ENCODE measurements around the gene EPHA1. TPM values are rescaled to one million over a fixed set of nuclear protein-coding genes. Genes with fewer than 3 reads are reported as not detected.
"Not testable (repeated sequence)": the region's sequence is repeated elsewhere in the genome, so short reads cannot be mapped to it uniquely, and the experiment has no call there.

The EPHA1 gene
- total RNA-seq, 1 experiment from 2014 or later, result not detected

DNA sequence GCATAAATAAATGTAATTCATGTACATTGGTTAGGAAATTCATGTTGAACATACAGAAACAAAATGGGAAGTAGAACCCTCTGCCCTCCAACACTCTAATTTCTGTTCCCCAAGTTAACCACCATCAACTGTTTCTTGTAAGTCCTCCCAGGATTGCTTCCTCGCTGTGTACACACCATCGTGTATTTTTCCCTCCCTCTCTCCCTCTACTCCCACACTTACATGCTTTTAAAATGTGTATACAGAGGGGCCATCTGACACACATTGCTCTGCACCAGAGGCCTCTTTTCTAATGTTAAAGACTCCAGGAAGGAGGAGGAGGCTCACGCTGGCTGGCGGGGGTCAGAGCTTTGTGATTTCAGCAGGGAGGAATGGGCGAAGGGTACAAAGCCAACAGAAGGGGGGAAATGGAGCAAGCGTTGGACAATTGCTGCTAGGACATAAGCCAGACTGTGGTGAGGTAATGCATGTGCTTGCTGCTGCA is 1.9 kb upstream of the EPHA1 start:
- no peak for DNase-seq (ENCODE audit: low read depth)
- in situ Hi-C loops (cut with HindIII; ENCODE audit: low pct_unique_long_range_greater_than_20kb, low sequenced_read_pairs), result no loop called here

DNA sequence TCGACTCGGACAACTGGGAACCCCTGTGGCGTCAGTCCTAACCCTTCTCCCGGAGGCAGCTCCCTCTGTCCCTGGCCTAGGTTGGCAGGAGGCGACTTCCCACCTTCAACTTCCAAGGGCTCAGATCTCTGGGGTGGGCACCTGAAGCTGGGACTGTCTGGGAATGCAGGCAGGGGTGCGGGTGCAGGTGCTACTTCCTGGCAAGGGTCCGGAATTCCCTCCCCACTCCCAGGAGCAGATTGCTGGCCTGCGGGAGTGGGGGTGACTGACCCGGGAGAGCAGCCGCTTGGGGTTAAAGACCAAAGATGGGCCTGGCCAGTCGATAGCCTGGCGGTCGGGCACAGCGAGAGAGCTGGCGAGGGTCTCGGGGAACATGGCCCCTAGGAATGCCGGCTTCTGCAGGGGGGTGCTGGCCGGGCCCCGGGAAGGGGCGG is 387 bp downstream of the EPHA1 start:
- DNase-seq (ENCODE audit: low read depth), result no peak
- in situ Hi-C loops (cut with HindIII; ENCODE audit: low pct_unique_long_range_greater_than_20kb, low sequenced_read_pairs), result no loop called here

DNA sequence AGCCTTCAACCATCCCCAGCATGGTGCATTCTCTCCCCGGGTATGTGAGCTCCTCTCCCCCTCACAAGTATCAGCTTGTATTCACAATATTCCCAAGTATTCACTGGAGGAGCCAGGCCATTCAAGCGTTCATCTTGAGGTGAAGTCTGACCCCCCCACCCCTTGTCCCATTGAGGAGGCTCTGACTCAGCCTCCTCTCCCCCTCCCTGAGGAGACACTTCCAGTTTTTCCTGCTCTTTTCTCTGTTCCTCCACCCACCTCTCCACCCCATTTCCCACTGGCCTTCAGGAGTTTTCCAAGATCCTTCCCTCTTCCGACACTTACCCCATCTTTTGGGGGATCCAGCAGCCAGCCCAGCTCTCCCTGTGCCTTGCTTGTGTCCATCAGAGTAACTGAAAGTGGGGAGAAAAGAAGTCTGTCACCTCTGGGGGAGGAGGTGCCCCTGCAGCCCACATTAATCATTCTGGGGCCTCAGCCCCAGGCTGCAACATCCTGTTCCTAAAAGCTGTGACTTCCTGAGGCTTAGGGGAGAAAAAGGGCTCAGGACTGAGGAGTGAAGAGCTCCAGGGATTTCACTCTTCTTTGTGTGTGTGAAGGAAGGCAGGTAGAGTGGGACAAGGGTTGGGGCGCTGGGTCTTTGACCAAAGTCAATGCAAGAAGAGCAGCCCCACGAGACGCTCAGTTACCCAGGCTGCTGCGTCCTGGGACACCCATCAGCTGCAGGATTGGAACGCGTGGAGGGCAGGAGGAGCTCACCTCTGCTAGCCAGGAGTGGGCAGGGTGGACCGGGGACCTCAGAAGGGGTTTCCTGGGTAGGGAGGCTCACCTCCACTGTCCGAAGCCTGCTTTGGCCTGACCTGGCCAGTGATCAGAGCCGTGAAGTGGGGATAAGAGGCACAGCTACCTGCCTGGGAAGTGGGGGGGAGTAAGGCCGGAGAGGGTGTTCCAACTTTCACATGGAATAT is 1.1 kb downstream of the EPHA1 start:
- in situ Hi-C loops (cut with HindIII; ENCODE audit: low pct_unique_long_range_greater_than_20kb, low sequenced_read_pairs), result no loop called here

DNA sequence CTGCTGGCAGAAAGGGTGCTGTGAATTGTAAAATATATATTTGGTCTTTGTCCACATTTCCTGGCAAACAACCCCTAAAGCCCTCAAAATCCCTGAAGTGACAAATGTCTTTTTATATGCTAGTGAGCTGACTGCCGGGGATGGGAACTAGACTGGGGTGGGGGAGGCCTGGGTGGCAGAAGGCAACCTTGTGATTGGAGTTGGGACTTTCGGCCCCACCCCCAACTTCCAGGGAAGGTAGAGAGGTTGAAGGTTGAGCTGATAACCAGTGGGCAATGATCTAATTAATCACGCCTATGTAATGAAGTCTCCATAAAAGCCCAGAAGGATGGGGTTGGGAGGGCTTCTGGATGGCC is 2.7 kb downstream of the EPHA1 start:
- DNase-seq (ENCODE audit: low read depth), result no peak
- in situ Hi-C loops (cut with HindIII; ENCODE audit: low pct_unique_long_range_greater_than_20kb, low sequenced_read_pairs), result no loop called here

More for the DNA sequence above, 1.1 kb downstream of the EPHA1 start:
- no peak for DNase-seq (ENCODE audit: low read depth)

DNA sequence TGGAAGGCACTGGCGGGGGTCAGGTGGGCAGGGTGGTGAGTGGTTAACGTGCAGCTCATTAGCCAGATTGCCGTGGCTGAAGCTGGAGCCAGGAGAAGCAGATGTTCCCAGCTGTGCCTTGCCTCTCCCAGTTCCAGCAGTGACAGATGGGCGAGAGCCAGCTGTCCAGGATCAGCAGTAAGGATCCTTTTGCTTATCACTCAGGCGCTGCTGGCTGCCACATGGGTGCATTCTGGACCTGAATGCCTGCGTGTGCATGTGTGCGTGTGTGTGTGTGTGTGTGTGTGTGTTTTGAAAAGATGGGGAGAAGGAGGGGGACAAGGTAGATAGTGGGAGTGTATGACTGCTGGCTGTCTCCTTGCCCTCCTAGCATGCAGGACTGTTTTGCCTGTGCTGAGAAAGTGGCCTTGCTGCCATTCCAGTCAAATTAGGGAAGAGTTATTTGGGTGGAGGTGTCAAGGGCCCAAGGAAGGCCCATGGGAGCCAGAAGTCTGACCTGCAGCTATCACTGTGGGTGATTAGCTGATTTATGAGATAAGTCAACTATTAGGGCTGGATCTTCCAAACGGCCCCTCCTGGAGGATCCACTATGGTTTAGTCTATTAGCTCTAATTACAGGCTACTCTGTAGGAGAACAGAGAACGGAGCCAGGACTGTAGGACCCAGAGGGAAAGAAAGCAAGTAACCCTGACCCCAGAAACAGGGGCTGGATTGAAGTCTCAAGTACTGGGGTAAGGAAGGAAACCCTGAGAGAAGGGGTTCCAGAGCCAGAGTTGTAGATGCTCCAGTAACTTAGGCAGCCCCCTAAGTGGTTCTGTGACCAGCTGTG is 3.3 kb downstream of the EPHA1 start:
- DNase-seq (ENCODE audit: low read depth), result no peak
- in situ Hi-C loops (cut with HindIII; ENCODE audit: low pct_unique_long_range_greater_than_20kb, low sequenced_read_pairs), result no loop called here

DNA sequence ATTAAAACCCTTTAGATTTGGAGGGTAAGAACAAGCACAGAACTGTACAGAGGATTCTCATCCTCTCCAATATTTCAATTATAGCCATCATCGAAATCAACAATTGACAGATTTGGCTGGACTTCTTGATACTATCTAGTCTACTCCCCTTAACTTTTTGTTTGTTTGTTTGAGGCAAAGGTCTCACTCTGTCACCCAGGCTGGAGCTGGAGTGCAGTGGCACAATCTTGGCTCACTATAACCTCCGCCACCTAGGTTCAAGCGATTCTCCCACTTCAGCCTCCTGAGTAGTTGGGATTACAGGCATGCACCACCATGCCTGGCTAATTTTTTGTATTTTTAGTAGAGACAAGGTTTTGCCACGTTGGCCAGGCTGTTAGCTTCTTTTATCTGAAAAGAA is 6.4 kb downstream of the EPHA1 start:
- DNase-seq (ENCODE audit: low read depth); in situ Hi-C loops (cut with HindIII; ENCODE audit: low pct_unique_long_range_greater_than_20kb, low sequenced_read_pairs): not testable (repeated sequence)

DNA sequence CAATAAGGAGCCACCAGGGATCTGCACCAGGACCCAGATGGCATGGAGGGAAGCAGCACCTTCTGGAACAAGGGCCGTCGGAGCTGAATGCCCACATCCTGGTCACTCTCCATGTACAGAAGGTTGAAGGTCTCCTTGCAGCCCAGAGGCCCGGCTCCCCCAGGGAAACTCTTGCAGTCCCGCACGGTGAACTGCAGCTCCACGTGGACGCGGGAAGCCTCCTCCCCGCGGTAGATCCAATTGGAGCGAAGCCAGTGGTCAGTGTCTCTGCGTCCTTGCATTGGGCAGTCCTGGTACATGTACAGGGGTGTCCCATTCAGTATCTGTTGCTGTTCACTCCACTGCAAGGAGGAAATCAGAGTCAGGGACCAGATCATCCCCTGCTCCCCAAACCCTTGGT is 7.4 kb downstream of the EPHA1 start:
- no peak for DNase-seq (ENCODE audit: low read depth)
- in situ Hi-C loops (cut with HindIII; ENCODE audit: low pct_unique_long_range_greater_than_20kb, low sequenced_read_pairs), result no loop called here

DNA sequence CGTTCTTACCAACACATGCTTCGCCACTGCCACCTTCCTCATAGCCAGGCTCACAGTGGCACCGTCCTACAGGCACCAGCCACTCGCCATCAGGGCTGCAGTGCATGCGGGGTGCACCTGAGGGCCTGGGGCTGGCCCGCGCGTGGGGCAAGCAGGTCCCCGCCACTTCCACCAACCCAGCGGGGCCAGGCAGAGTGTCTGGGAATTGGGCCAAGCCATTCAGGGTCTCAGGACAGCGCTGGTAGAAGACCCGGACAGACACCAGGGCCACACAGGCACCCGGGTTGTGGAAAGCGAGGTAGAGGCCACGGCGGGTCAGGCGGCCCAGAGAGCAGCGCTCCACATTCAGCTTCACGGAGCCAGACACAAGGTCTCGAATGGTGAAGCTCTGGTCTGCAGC is 9.0 kb downstream of the EPHA1 start:
- no peak for DNase-seq (ENCODE audit: low read depth)
- in situ Hi-C loops (cut with HindIII; ENCODE audit: low pct_unique_long_range_greater_than_20kb, low sequenced_read_pairs), result no loop called here

DNA sequence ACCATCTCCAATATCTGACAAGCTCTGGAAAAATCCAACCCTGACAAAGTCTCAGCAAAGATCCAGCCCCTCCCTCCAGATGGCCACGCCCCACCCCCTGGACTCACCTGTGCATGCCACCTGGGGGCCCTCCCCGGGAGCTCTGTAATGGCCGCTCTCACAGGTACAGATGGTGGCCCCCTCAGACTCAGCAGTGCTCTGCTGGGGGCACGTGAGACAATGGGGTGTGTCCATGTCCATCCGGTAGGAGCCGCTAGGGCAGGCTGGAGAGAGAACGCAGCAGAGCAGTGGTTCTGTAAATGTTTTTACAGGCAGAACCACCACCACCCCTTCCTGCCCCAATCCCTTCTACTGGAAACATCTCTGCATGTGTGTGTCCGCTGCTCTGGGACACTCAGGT is 9.5 kb downstream of the EPHA1 start:
- no peak for DNase-seq (ENCODE audit: low read depth)
- in situ Hi-C loops (cut with HindIII; ENCODE audit: low pct_unique_long_range_greater_than_20kb, low sequenced_read_pairs), result no loop called here

DNA sequence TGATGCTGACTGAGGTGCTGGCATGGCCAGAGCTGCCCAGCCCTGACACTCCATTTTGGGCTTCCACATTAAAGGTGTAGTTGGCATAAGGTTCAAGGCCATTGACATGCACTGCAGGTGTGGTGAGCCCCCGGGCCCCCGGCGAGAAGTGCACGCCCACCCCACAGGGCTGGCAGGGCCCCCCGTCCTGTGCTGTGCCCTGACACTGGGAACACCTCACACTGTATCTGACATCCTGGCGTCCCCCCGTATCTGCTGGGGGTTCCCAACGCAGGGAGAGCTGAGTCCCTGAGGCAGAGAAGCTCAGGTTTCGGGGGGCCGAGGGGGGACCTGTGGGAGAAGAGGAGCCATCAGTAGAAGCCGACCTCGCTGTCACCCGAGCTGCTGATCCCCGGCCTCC is 10.0 kb downstream of the EPHA1 start:
- in situ Hi-C loops (cut with HindIII; ENCODE audit: low pct_unique_long_range_greater_than_20kb, low sequenced_read_pairs), result no loop called here
- no peak for DNase-seq (ENCODE audit: low read depth)

DNA sequence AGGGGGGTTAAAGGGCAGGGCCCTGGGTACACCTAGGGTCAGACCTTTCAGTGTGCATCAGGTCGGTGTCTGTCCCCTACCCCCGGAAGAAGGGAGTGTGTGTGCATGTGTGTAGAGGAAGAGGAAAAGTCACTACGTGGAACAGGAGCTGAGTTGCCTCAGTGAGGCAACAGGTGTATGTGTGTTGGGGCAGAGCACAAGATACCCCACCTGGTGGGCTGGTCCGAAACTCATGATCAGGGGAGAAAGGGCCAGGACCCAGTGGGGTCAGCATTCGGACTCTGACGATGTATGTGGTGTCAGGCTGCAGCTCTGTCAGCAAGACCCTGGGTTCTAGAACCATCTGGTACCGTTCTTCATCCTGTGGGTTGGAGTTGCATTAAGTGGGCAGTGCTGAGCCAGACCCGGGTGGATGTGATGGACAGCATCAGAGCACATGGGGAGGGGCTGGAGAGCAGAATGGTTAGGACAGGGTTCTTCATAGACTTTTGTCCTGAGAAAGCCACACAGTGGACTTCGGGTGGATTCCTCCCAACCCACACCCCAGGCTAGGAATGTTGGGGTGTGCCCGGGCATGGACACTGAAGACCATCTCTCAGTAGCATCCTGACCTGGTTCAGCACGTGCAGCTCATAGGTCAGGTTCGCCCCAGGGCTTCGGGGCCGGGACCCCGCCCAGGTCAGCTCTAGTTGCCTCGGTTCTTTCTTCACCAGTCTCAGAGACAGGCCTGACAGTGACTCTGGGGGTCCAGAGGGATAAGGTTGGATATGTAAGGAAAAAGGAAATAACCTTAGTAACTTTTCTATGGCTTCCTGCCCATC is 10.7 kb downstream of the EPHA1 start:
- in situ Hi-C loops (cut with HindIII; ENCODE audit: low pct_unique_long_range_greater_than_20kb, low sequenced_read_pairs), result no loop called here
- DNase-seq (ENCODE audit: low read depth), result no peak

DNA sequence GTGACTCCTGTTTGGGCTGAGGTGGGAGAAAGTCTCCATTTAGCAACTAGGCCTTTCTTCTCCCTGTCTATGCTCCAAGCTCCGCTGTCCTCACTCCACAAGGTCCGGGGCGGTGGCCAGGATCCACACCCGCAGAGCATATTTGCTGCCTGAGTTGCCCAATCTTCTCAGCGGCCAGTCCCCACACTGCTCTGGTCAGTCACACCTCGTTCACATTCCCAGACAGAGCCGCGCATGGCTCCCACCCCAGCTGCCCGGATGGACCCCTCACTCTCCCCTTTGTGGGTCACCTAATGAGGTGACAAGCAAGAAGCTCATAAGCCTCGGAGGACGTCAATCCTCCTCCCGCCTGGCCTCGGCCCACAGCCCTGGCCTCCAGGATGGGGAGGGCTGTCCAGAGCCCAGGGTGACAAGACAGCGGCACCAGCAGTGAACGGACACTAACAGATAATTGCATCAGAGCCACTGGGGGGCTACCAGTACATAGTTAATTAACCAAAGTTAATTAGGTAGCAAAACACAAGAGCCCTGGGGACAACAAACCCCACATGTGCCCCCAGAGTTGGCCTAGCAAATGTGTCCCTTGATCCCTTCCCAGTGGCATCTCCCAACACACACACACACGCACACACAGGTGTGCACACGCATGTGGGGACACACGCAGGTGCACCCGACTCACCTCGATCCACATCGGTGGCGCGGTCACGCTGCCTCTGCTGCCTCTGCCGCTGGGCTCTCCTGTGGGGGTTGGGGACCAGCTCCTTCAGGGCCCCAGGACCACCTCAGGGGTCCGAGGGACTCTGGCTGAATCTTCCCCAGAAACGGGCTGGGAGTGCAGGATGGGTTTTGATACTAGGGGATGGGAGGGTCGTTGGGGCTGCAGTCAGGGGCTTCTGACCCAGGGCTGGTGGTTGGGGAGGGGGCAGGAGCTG is 11.8 kb downstream of the EPHA1 start:
- in situ Hi-C loops (cut with HindIII; ENCODE audit: low pct_unique_long_range_greater_than_20kb, low sequenced_read_pairs), result no loop called here
- no peak for DNase-seq (ENCODE audit: low read depth)

DNA sequence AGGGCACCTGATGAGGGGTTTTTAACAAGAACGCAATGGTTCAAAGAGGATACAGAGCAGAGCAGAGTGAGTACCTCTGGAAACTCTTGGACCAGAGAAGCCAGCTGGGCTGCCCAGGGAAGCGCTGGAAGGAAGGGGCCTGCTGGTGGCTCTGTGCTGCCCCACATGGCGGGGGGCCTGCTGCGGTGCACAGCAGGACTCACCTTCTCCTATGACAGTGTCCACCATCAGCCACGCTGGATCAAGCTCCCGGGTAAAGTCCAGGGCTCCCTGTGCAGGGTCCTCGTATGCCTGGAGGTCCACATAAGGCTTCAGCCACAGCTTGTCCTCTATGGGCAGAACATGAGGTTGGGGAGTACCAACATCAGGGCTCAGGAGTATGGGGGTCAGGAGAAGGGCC is 12.5 kb downstream of the EPHA1 start:
- in situ Hi-C loops (cut with HindIII; ENCODE audit: low pct_unique_long_range_greater_than_20kb, low sequenced_read_pairs), result no loop called here
- no peak for DNase-seq (ENCODE audit: low read depth)

DNA sequence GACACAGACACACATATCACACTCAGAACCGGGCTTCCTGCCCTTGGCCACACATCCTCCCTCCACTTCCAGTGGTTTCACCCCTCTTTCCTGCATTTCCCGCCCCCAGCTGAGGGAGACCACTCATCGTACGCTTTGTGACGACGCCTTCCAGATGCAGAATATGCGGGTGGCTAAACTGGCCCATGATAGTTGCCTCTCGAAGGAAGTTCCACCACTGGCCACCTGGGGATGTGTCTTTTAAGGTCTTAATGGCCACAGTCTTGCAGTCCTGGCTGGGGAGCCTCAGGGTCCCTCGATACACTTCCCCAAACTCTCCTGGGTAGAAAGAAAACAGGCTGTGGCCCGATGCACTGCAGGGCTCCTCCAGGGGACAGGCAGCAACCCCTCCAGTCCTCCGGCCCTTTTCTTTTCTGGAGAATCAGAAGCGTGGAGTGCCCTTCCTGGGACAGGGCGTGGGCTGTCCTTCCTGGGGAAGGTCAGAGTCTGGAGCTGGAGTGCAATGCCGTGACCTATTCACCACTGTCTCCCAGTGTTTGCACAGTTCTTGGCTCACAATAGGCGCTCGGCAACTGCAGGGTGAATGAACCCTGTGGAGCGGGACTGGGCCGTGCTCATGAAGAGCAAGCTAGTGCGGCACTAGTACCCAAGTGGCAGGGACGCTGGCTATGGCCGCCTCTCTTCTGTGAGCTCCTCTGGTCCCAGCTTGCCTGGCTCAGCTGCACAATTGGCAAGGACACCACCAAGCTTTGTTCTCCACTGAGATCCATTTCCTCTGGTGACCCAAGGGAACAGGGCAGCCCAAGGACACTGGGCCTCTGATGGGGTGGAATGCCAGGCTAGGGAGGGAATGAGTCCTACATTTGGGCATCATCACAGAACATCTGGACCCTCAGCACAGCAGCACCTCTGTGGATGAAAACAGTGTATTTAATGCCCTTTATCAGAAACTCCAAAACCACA is 13.2 kb downstream of the EPHA1 start:
- DNase-seq (ENCODE audit: low read depth), result no peak
- in situ Hi-C loops (cut with HindIII; ENCODE audit: low pct_unique_long_range_greater_than_20kb, low sequenced_read_pairs), result no loop called here

DNA sequence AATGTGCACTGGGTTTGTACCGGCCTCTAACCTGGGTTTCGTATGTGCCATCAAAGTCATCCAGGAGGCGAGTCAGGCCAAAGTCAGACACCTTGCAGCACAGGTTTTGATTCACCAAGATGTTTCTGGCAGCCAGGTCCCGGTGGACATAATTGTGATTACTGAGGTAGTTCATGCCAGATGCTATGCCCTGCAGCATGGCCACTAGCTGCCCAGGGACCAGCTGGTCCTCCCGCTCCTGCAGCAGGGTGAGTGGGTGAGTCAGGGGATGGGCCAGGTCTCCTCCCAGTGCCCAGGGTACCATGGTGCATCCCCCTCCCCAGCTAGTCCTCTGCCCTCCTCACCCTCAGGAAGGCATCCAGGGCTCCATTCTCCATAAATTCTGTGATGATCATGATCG is 13.9 kb downstream of the EPHA1 start:
- DNase-seq (ENCODE audit: low read depth), result no peak
- in situ Hi-C loops (cut with HindIII; ENCODE audit: low pct_unique_long_range_greater_than_20kb, low sequenced_read_pairs), result no loop called here

DNA sequence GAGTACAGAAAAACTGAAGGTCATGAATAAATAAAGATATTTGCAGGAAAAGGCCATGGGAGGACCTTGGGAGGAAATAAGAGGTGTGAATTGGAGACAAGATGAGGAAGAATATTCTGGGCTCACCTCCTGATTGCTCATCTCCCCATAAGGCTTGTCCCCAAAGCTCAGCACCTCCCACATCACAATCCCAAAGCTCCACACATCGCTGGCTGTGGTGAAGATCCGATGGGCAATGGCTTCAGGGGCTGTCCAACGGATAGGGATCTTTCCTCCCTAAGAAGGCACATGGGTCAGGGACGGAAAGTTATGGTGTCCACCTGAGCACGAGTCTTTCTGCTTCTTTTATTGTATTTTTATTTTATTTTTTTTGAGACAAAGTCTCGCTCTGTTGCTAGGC is 14.6 kb downstream of the EPHA1 start:
- no peak for DNase-seq (ENCODE audit: low read depth)
- in situ Hi-C loops (cut with HindIII; ENCODE audit: low pct_unique_long_range_greater_than_20kb, low sequenced_read_pairs), result no loop called here
